Stimulated activated CD8-positive, alpha-beta memory T cell treated with anti-CD3 and anti-CD28 coated beads, Interleukin-2, amount 100 ng/mL, for 48 hours (primary cell): ENCODE measurements around the gene PFDN4.

ENCODE experiments used
- DNase-seq, 2 donors: peaks; one replicate each; pipeline ENCODE4 v3.0.0-alpha.2; 2020; ENCODE audit warnings: low read depth in 2 of 2

The PFDN4 gene, protein sequence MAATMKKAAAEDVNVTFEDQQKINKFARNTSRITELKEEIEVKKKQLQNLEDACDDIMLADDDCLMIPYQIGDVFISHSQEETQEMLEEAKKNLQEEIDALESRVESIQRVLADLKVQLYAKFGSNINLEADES

DNA sequence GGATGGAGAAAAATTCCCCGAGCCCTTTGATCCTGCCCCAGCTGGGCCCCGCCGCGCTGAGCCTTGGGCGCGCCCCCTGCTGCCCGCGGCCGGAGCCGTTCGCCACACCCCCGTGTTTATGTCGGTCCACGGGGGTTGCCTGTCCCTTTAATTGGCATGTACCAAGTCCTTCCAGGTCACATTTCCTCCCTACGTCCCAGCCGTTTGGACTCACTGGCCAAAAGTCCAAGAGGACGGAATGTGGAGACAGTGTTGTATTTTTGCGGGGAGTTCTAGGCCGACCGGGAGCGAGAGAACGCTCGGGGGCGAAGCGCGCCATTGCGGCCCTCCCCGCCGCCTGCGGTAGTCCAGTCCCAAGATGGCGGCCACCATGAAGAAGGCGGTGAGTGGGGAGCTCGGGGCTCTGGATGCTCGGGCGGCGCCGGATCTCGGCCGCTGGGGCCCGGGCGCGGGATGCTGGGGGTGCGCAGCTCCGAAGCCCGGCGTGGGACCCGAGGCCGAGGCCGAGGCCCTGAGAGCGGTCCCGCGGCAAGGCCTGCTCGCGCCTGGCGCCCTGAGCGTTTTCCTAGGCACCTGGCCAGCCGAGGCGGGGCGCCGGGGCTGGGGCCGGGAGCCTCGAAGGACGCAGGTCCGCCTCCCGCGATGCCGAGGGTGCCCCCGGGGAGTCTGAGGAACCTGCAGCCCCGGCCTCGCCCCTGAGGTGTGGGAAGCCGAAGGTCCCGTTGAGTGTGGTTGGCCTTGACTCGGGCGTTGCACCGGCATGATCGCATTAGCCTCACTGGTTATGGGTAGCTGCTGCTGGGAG, at the start of gene PFDN4:
Gene PFDN4, plus strand, starts transcription at position 345 of the 805 bp plus-strand sequence. Its CDS starts 14 bp downstream, at position 359.
- peak; percentile 67 to 73 for DNase-seq

DNA sequence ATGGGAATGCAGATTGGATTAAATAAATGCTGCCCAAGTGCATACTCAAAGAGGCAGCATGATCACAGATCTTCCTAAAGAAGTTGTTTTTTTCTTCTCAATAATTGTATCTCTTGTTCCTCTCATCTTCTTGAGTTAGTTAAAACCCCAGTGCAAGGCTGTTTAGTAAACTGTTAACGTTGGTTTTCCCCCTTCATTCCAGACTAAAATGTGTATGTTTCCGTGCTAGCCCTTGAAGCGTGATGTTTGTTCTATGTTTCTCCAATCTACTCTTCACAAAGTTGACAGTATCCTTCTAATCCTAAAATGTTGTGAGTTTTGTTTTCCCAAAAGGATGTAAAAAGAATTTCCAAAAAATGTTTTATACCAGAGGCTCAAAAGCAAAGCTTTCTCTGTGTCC, 49.7 kb upstream of the PFDN4 start:
- DNase-seq: no peak

DNA sequence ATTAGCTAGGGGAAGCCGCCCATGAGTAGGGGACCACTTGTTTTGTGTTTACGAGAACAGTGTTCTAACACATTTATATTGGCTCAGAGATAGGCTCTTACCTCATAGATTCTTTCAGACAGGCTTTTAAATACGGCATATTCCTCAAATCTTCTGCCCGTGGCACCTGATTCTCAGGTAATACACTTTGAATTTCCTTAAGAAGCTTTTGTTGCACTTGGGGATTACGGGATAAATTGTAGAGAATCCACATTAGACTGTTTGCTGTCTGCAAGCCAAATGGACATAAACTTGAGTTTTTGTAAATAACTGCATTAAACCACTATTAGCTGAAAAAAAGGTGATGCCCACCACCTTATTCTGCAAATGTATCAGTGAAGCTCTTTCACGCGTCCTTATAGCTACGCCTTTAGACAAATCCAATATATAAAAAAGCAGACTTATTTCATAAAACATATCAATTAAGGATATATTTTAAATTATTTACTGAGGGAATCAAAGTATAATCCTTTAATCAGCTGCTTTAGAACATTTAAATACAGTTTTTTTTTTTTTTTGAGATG, 49.0 kb upstream of the PFDN4 start:
- no peak for DNase-seq

DNA sequence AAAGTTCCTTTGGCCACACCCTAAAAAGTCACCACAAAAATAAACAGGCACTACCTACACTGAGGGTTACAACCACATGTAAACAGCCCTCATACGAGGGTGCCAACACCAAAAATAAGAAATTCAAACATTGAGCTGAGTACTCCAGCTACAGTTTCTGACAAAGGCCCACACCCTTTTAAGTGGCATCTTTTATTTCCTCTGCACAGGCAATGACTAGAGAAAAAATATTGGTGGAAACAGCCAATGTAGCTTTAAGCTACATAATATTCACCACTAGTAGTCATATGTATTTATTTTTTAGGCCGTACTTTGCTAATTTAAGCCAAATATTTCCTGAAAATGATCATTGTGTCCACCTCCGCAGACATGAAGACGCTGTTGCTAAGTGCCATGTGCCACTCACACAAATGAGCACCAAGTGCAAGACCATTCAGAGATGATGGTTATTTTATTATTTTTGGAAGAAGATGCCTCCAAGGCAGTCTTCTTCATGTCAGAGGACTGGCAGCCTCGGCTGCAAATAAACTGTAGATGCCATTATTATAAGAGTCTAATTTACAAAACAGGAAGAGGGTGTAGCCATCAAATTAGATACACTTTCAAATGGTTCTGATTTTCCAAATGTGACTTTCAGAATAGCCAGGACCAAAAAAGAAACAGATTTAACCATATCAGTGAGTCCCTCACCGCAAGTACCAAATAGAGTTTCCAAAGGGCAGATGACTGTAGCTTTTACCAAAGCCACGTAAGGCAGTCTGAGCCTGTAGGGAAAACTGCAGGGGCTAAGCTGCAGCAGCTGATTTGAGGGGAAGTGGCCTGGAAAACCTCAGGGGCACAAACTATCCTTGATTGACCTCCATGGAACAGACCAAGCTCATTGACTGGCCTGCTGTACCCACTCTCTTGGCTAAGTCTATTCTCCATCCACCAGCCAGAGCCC, 47.6 kb upstream of the PFDN4 start:
- DNase-seq: no peak

DNA sequence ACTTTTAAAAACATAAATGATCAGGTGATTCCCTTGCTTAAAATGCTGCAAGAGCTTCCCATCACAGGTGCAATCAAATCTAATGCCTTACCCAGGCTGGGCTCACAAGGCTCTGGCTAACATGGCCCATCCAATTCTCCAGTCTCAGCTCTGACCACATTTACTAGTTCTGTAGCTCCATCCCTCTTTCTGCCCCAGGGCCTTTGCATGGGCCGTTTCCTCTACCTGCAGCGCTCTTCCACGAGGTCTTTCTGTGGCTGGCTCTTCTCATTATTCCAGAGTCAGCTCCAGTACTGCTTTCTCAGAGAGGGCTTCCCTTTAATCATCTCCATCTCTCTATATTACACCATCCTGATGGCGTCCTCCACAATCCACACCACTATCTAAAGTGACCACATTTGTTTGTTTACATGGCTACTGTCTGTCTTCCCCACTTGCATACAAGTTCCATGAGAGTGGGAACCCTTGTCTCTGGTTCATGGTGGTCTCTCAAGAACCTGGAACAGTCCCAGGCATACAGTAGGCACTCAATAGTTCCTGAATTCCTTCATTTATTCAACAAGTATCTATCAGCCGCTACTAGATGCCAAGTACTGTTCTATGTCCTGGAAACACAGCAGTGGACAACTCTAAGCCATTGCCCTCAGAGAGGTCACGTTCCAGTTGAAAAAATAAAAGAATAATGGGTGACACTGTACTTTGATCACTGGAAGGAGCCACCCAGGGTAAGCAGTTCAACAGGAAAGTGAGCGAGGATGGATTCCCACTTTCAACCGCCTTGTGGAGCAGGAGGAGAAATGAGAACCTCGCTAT, 46.7 kb upstream of the PFDN4 start:
- no peak for DNase-seq

DNA sequence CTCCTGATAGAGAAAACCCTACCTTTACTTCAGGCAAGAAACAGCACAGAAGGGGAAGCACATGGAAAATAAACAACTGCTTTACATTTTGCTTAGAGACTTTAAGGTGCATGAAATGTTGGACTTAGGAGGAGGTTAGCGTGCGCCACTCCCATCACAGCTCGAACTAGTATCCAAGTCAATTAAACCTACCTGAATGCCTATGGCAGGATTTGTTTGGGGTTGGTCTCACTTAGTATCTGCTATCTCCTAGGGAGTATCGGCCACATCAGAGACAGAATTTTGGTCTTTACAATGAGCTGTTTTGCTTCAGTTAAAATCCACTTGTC, 46.1 kb upstream of the PFDN4 start:
- no peak for DNase-seq

DNA sequence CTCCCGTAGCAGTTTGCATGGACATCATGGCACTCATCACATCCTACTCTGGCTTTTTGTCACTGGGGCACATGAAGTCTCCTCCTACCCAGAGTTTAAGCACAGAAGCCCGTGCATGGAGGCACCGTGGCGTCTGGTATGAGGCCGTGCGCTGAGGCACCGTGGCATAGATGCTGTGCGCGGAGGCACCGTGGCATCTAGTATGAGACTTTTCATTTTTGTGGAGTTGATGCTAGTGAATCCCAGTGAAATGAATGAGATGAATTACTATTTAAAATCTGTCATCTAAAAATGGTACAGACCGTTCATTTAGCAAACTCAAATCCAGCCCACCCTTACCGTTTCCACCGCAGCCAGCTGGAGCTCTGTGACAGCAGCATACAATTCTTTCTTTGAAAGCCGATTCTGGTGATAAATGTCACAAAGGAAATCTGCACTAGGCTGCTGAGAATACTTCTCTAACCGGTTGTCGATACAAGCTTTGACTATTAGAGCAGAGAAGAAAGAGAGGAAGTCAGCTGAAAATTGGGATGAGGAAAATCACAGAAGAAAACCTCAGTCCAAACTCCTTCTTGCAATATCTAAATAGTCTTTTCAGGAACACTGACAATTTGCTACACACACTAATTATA, 45.4 kb upstream of the PFDN4 start:
- no peak for DNase-seq

DNA sequence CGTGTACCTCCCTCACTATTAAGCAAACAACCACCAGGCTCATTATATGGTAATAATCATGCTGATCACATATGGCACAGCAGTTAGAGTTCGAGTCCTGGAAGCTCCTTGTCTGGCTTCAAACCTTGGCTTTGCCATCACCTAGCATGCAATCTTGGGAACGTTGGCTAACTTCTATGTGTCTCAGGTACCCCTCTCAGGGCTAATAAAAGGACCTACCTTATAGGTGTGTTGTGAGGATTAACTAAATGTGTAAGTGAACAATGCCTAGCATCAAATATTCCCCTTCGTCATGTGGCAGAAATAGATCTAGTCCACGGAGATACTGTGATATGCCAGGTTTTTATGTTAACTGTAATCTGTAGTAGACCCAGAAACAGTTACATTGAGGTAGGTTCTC, 44.5 kb upstream of the PFDN4 start:
- no peak for DNase-seq

DNA sequence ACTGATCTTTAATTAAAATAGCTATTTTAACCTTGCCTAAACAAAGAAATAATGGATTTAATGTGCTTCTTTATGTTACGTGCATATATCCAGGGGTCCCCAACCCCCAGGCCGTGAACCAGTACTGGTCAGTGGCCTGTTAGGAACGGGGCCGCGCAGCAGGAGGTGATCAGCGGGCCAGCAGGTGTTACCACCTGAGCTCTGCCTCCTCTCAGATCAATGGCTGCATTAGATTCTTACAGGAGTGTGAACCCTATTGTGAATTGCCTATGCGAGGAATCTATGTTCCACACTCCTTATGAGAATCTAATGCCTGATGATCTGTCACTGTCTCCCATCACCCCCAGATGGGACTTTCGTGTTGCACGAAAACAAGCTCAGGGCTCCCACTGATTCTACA, 42.9 kb upstream of the PFDN4 start:
- DNase-seq: no peak

DNA sequence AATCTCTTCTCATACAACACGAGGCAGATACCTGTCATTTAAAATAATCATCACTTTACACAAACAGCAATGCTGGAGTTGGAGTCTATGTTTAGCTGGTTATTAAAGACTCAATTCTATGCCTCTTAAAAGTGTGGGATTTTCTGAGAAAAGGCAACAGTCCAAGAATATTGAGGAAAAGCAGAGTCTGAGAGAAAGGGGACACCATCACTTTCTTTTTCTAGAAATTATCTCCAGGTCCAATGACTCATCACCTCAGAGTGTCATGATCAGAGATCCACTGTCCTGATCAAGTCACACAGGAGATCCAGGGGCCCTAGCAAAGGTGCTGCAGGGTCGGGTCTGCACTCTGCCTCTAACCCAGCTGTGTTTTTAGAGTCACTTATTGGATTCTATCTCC, 42.1 kb upstream of the PFDN4 start:
- no peak for DNase-seq

DNA sequence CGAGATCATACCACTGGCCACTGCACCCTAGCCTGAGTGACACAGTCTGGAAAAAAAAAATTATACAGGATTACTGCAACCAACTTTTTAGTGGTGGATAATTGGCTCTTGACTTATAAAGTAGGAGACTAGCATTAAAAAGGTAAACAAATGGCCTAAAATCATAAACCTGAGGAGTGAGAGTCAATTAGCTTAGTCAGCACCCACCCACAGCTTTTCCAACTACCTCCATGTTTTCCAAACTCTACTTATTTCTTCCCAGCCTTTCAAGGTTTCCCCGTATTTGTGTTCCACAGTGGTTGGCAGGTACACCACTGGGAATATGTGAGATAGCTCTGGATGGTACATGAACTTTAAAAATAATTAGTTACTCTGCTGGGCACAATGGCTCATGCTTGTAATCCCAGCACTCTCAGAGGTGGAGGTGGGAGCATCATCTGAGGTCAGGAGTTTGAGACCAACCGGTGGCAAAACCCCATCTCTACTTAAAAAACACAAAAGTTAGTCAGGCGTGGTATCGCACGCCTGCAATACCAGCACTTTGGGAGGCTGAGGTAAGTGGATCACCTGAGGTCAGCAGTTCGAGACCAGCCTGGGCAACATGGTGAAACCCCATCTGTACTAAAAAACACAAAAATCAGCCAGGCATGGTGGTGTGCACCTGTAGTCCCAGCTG, 40.8 kb upstream of the PFDN4 start:
- DNase-seq: no peak

DNA sequence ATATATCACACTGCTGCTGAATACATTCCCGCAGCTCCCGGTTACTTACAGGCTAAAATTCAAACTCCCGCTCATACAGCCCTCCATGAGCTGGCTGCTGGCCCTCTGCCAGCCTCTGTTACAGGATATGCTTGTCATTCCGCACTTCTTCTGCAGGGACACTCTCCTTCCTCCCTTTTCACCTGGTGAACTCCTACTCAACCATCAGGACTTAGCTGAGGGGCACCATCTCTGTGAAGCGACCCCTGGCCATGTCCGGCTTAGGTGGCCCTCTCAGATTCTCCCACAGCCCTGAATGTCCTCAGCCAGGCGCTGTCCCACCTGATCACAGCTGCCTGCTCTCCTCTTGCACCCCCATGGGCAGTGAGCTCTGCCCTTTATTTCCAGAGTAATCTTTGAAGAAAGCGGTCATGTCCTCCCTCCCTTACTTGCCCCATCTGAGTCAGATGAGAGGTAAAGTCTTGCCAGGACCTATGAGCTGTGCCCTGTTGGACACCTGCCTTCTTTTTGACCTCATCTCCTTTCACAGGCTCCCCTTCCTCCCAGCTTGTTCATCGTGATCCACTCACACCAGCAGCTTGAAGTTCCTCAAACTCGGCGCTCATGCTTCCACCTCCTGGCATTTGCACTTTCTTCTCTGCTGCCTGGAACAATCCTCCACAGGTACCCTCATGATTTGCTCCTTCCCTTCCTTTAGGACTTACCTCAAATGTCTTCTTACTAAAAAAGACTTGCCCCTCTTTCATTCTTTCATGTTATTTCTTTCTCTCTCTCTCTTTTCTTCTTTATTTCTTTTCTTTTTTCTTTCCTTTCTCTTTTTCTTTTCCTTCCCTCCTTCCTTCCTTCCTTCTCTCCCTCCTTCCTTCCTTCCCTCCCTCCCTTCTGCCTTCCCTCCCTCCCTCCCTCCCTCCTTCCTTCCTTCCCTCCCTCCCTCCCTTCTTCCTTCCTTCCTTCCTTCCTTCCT, 39.7 kb upstream of the PFDN4 start:
- DNase-seq: no peak

DNA sequence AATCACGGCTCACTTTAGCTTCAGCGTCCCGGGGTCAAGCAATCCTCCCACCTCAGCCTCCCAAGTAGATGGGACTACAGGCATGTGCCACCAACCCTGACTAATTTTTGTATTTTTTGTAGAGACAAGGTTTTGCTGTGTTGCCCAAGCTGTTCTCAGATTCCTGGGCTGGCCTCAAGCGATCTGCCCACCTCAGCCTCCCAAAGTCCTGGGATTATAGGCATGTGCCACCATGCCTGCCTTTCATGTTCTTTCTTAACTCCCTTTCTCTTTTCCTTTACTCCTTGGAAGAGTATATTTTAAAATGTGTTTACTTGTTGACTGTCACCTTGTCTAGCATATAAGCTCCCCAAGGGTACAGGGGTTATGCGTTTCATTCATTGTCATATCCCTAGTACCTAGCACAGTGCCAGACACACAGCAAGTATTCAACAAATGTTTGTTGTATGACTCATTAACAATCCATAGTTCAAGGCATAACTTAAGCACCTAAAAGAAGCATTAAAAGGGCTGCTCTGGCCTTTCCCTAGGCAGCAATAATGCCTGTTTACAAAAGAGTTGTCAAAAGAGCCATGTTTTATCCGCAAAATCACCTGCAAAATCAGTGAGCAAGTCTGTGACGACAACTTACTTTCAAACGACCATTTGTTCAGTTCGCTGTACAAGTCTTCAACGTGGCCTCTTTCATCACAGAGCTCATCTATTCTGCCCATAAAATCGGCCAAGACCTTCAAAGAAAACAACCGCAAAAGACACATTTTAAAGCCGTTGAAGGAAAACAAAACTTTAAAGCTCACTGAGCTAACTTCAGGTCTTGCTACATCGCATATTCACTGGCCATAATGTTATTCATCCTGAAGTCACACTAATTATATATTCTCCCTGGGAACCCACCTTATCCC, 38.7 kb upstream of the PFDN4 start:
- no peak for DNase-seq

DNA sequence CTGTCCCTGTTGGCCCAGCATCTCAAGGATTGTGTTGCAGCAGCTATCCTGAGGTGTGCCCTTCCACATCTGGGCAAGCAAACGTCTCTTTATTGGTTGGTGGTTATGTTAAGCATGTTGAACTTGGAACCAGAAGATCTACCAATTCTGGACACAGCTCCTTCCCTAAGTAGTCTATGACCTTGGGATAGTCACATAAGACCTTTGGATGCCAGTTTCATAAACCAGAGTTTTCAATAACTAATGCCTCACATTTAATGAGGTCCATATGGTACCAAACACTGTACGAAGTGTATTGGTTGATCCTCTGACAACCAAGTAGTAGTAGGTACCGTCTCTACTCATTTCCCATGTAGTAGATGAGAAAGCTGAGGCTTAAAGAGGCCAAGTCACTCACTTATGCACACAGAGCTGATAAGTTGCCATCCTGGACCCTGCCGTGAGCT, 37.8 kb upstream of the PFDN4 start:
- DNase-seq: no peak

DNA sequence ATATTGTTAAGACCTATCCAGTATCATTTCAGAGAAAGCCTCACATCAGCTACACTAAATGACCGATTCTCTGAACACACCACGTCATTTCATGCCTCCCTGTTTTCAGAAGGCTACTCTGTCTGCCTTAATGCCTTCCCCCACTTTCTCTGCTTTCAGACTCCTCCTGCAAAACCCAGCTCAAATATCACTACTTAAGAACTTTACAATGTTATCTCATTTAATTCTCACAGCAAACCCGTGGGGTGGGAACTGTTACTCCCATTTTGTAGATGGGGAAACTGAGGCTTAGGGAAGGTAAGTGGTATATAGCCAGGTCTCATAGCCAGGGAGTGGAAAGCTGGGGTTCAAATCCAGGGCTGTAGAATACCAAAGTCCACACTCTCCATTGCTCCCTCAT, 36.9 kb upstream of the PFDN4 start:
- no peak for DNase-seq

DNA sequence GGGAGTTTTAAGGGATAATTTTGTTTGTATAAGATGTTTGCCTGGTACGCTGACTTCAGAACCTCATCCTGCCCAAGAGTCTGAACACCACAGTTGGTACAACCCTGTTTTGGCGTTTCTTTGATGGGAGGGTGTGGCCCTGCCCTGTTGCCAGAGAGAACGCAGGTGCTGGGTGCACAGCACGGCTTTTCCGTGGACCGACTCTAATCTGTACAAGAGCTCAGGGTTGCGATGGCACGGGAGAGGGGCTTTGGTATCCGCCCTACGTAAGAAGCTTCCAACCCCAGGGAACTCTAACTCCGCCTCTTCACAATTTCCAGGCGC, 35.4 kb upstream of the PFDN4 start:
- DNase-seq: no peak

DNA sequence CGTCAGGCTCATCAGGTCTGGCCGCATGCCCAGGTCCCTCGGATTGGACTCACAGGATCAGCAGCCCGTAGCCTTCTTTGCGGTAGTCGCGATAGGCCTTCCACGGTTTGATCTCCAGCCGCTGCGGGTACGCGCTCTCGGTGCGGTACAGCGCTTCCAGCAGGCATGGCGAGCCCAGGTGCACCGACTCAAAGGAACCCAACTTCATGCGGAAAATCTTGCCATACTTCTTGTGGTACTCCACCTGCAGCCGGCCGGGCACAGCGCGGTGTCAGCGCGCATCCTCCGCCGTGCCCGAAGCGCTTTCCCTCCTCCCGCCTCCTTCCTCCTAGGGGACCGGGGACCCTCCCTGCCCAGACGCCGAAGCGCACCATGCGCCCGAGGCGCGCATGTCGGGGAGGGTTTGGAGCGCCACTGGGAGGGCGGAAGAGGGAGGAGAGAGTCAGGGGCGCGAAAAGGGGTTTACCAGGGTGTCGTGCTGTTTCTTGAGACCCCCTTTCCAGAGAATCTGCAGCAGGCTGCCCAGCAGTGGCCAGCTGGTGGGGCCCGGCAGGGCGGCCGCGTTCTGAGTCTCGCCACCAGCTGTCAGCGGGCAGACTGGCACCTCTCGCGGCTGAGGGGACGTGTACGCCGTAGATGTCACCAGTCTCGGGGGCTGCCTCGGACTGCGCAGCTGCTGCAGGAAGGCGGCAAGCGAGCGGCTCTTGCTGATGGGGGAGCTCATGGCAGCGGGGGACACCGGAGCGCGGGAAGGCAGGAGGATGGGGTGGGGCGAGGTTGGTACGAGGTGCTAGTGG, 34.8 kb upstream of the PFDN4 start:
- DNase-seq: no peak
